SKM-1 treated with dmso at 0.1 percent for 144 hours (cell line): ENCODE data around the gene PDSS1.
"Not testable (repeated sequence)": the region's sequence is repeated elsewhere in the genome, so short reads cannot be mapped to it uniquely, and the experiment has no call there.

Experiments
- DNase-seq: peaks from one replicate; lab custom pipeline; 2025; ENCODE audit not compliant: unreplicated experiment; lab: John Stamatoyannopoulos, UW

Gene PDSS1

GRCh38 chr10:26697163-26697921 is at the start of gene PDSS1:
Gene PDSS1 (plus strand): TSS chr10:26697701. CDS start chr10:26697712, 11 bp downstream.
- DNase-seq = peak; percentile 18

- DNase-seq = not testable (repeated sequence)
Measured at GRCh38 chr10:26648245-26648636, 49.3 kb upstream of the PDSS1 start.

- no peak for DNase-seq
Measured at GRCh38 chr10:26650406-26650805, 47.1 kb upstream of the PDSS1 start.

GRCh38 chr10:26651476-26651875 is 46.0 kb upstream of the PDSS1 start:
- DNase-seq = not testable (repeated sequence)

- DNase-seq = no peak
Measured at GRCh38 chr10:26653004-26653403, 44.5 kb upstream of the PDSS1 start.

GRCh38 chr10:26655746-26656145 is 41.8 kb upstream of the PDSS1 start:
- DNase-seq = no peak

- no peak for DNase-seq
Measured at GRCh38 chr10:26662864-26663263, 34.6 kb upstream of the PDSS1 start.

- DNase-seq = no peak
Measured at GRCh38 chr10:26665080-26666048, 32.1 kb upstream of the PDSS1 start.

- DNase-seq = no peak
Measured at GRCh38 chr10:26675873-26676257, 21.6 kb upstream of the PDSS1 start.

GRCh38 chr10:26679588-26679987 is 17.9 kb upstream of the PDSS1 start:
- no peak for DNase-seq

- peak; percentile 22 for DNase-seq
Measured at GRCh38 chr10:26681076-26681475, 16.4 kb upstream of the PDSS1 start.

- not testable (repeated sequence) for DNase-seq
Measured at GRCh38 chr10:26681971-26682370, 15.5 kb upstream of the PDSS1 start.

GRCh38 chr10:26682931-26683330 is 14.6 kb upstream of the PDSS1 start:
- DNase-seq = no peak

- peak; percentile 8 for DNase-seq
Measured at GRCh38 chr10:26684667-26685264, 12.7 kb upstream of the PDSS1 start.

GRCh38 chr10:26685441-26685840 is 12.1 kb upstream of the PDSS1 start:
- no peak for DNase-seq

- DNase-seq = no peak
Measured at GRCh38 chr10:26689399-26689798, 8.1 kb upstream of the PDSS1 start.

GRCh38 chr10:26690731-26691475 is 6.6 kb upstream of the PDSS1 start:
- peak; percentile 1 for DNase-seq

- not testable (repeated sequence) for DNase-seq
Measured at GRCh38 chr10:26694536-26694935, 3.0 kb upstream of the PDSS1 start.

- DNase-seq = peak; percentile 71
Measured at GRCh38 chr10:26696786-26697162, 727 bp upstream of the PDSS1 start.

- no peak for DNase-seq
Measured at GRCh38 chr10:26697922-26698608, 564 bp downstream of the PDSS1 start.
